ENCODE data around the gene ALOX5.

- no peak for TF ChIP-seq TCF7 (CRISPR knock-in tag; IDR thresholded peaks at IDR 0.05; ENCODE audit: low read depth)
- TF ChIP-seq, protein P1, sequence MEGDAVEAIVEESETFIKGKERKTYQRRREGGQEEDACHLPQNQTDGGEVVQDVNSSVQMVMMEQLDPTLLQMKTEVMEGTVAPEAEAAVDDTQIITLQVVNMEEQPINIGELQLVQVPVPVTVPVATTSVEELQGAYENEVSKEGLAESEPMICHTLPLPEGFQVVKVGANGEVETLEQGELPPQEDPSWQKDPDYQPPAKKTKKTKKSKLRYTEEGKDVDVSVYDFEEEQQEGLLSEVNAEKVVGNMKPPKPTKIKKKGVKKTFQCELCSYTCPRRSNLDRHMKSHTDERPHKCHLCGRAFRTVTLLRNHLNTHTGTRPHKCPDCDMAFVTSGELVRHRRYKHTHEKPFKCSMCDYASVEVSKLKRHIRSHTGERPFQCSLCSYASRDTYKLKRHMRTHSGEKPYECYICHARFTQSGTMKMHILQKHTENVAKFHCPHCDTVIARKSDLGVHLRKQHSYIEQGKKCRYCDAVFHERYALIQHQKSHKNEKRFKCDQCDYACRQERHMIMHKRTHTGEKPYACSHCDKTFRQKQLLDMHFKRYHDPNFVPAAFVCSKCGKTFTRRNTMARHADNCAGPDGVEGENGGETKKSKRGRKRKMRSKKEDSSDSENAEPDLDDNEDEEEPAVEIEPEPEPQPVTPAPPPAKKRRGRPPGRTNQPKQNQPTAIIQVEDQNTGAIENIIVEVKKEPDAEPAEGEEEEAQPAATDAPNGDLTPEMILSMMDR (IDR thresholded peaks at IDR 0.05): no peak
- TF ChIP-seq, protein P2, sequence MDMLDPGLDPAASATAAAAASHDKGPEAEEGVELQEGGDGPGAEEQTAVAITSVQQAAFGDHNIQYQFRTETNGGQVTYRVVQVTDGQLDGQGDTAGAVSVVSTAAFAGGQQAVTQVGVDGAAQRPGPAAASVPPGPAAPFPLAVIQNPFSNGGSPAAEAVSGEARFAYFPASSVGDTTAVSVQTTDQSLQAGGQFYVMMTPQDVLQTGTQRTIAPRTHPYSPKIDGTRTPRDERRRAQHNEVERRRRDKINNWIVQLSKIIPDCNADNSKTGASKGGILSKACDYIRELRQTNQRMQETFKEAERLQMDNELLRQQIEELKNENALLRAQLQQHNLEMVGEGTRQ (CRISPR knock-in tag; IDR thresholded peaks at IDR 0.05): no peak
- TF ChIP-seq TEAD4 (CRISPR knock-in tag; IDR thresholded peaks at IDR 0.05): no peak
- TF ChIP-seq, protein P3, sequence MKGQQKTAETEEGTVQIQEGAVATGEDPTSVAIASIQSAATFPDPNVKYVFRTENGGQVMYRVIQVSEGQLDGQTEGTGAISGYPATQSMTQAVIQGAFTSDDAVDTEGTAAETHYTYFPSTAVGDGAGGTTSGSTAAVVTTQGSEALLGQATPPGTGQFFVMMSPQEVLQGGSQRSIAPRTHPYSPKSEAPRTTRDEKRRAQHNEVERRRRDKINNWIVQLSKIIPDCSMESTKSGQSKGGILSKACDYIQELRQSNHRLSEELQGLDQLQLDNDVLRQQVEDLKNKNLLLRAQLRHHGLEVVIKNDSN (CRISPR knock-in tag; IDR thresholded peaks at IDR 0.05): no peak
- TF ChIP-seq ZNF121 (CRISPR knock-in tag; IDR thresholded peaks at IDR 0.05): no peak
- TF ChIP-seq CBFB (CRISPR knock-in tag; IDR thresholded peaks at IDR 0.05; ENCODE audit: low read depth): no peak
- no peak for TF ChIP-seq MLX (CRISPR knock-in tag; IDR thresholded peaks at IDR 0.05)
These were observed at the start of gene ALOX5 for GRCh38 chr10:45373576-45374349.

All from WTC11 (cell line).